ENCODE results near the gene SLC37A1. TPM values are rescaled to one million over a fixed set of nuclear protein-coding genes. Genes with fewer than 3 reads are reported as not detected.

The SLC37A1 gene
- total RNA-seq, 6 experiments from 2014 or later: not detected

DNA sequence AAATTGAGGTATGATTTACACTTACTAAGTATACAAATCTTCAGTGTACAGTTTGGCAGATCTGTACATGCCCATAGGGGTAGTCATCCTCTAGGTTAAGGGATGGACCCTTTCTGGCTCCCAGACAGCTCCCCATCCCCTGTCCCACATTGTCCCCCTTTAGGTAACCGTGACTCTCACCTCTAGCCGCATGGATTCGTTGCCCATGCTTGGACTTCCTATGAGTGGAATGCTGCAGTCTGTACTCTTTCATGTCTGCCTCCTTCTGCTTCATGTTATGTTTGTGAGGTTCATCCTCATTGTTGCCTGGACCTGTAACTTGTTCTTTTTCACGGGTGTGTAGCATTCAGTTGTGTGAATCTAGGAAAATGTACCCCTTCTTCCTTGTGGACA, 20.3 kb downstream of the SLC37A1 start:
- Mint-ChIP-seq H3K9me3 (peaks cover 12% of the 10 kb centered on the region), H3K27ac (no peak overlapping the region), H3K4me1 (ENCODE audit: low read depth) (no peaks in the 10 kb centered on the region), H3K27me3 (ENCODE audit: insufficient read depth) (no peaks in the 10 kb centered on the region; the same call in 1 of the 2 replicates), H3K4me3 (no peak overlapping the region), H3K36me3 (ENCODE audit: low read depth) (no peaks in the 10 kb centered on the region)
- no peak for DNase-seq
- TF ChIP-seq, protein P1, sequence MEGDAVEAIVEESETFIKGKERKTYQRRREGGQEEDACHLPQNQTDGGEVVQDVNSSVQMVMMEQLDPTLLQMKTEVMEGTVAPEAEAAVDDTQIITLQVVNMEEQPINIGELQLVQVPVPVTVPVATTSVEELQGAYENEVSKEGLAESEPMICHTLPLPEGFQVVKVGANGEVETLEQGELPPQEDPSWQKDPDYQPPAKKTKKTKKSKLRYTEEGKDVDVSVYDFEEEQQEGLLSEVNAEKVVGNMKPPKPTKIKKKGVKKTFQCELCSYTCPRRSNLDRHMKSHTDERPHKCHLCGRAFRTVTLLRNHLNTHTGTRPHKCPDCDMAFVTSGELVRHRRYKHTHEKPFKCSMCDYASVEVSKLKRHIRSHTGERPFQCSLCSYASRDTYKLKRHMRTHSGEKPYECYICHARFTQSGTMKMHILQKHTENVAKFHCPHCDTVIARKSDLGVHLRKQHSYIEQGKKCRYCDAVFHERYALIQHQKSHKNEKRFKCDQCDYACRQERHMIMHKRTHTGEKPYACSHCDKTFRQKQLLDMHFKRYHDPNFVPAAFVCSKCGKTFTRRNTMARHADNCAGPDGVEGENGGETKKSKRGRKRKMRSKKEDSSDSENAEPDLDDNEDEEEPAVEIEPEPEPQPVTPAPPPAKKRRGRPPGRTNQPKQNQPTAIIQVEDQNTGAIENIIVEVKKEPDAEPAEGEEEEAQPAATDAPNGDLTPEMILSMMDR (IDR thresholded peaks at IDR 0.05): no peak

DNA sequence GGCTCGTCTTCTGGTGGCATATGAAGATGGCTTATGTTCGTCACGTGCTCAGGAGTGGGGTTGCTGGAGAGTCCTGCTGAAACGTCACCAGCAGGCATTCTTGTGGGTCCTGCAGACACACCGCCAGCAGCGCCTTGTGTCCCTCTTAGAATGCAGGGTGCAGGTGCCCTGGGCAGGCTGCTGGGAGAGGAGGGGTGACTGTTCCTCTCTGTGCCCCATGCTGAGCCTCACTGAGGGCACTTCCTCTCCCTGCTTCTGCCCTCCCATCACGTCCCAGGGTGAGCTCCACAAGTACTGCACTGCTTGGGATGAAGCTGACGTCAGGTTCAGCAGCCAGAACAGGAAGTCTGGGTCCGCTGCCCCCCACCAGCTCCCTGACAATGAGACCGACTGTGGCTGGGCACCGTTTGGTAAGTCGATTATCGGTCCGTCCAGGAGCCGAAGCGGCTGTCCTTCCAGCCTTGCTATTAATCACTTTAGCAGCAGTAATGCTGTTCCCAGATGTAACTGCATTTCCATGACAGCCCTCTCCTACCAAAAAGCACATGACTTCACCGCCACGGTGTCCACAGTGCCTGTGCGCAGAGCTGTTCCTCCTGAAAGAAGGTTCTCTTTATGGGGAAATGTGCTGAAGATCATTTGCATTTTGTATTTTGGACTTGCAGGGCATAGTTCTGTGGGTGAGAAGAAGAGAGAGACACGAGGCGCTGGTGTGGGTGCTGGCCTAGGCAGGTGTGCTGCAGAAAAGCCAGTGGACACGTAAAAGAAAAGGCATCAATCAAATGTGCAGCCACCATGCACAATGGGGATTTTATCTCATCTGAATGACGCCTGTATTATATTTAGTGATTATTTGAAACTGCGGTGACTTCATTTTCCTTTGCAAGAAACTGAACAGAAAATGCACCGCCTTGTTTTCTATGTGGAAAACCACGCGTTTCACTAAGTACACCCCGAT, 21.0 kb downstream of the SLC37A1 start:
- TF ChIP-seq, protein P1 (IDR thresholded peaks at IDR 0.05): no peak
- no peak overlapping the region for H3K4me3 Mint-ChIP-seq
- H3K9me3 Mint-ChIP-seq: peaks cover 8% of the 10 kb centered on the region
- H3K27ac Mint-ChIP-seq: no peak overlapping the region
- peaks cover 2% of the 10 kb centered on the region for H3K27me3 Mint-ChIP-seq (ENCODE audit: insufficient read depth)
- DNase-seq: no peak
- H3K36me3 Mint-ChIP-seq (ENCODE audit: low read depth): no peaks in the 10 kb centered on the region
- no peaks in the 10 kb centered on the region for H3K4me1 Mint-ChIP-seq (ENCODE audit: low read depth)

DNA sequence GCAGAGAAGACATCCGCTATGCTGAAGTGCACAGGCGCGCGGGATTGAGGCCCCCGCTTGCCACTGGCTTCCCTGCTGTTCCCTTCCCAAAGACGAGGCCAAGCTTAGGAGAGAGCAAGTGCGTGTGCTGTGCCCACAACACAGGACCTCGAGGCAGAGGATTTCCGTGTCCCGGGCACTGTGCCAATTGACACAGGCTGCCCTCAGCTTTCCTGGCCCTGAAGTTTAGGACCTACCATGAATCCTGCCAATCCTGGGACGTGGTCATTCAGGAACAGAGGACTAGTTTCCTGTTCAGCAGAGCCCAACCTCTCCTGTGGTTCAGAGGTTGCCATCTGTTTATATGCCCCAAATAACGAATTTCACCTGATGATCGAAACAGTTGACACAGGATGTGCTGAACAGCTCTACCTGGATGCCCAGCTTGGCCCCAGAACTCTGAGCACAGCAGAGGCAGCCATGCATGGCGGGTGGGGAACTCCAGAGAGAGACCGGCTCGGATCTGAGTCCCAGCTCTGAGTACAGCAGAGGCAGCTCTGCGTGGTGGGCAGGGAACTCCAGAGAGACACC, 22.0 kb downstream of the SLC37A1 start:
- TF ChIP-seq, protein P1 (IDR thresholded peaks at IDR 0.05): no peak
- Mint-ChIP-seq H3K9me3 (peaks cover 11% of the 10 kb centered on the region), H3K4me1 (ENCODE audit: low read depth) (no peaks in the 10 kb centered on the region), H3K4me3 (no peak overlapping the region), H3K36me3 (ENCODE audit: low read depth) (no peaks in the 10 kb centered on the region), H3K27me3 (ENCODE audit: insufficient read depth) (peaks cover 2% of the 10 kb centered on the region), H3K27ac (no peak overlapping the region)
- no peak for DNase-seq

DNA sequence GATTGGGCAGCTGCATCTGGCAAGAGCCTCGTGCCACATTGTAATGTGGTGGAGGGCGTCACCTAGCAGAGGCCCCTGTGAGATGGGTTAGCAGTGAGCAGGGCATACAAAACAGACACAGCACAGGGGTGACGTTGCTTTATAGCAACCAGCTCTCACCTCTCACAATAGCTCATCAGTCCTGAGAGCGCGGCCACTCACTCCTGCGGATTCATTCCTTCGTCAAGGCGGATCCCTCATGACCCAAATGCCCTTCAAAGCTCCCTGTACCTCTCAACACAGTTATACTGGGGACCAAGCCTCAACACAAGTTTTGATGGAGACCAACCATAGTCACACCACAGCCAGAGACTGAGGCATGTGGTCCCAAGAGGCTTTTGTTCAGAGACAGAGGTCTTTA, 22.9 kb downstream of the SLC37A1 start:
- TF ChIP-seq, protein P1 (IDR thresholded peaks at IDR 0.05): no peak
- no peaks in the 10 kb centered on the region for H3K36me3 Mint-ChIP-seq (ENCODE audit: low read depth)
- H3K4me1 Mint-ChIP-seq (ENCODE audit: low read depth): no peaks in the 10 kb centered on the region
- H3K27me3 Mint-ChIP-seq (ENCODE audit: insufficient read depth): peaks cover 2% of the 10 kb centered on the region
- no peak for DNase-seq
- no peak overlapping the region for H3K4me3 Mint-ChIP-seq
- no peak overlapping the region for H3K27ac Mint-ChIP-seq
- H3K9me3 Mint-ChIP-seq: peaks cover 11% of the 10 kb centered on the region

DNA sequence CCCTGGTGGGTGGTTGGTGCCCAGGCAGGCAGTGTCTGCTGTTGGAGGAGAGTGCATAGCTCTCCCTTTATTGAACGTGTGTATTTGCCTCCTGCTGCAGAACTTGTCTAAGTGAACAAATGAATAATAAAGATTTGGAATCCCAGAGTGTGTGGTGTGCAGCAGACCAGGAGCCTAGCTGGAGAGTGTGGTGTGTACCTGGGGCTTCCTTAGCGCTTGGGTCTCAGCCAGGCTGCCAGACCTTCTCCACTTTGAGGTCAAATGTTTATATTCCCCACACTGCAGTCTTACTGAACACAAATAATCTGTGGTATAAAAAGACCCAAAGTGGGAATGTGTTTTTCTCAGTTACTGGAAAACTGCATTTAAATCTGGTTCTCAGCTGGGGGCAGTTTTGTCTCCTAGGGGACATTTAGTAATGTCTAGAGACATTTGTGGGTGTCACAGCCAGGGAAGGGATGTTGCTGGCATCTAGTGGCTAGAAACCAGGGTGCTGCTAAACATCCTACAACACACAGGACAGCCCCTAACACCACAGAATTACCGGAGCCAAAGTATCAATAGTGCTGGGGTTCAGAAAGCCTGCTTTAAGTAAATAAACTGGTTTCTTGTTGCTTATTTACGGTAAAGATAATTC, 23.6 kb downstream of the SLC37A1 start:
- no peak overlapping the region for H3K4me3 Mint-ChIP-seq
- TF ChIP-seq, protein P1 (IDR thresholded peaks at IDR 0.05): no peak
- no peaks in the 10 kb centered on the region for H3K4me1 Mint-ChIP-seq (ENCODE audit: low read depth)
- DNase-seq: no peak
- peaks cover 11% of the 10 kb centered on the region for H3K9me3 Mint-ChIP-seq
- peaks cover 2% of the 10 kb centered on the region for H3K27me3 Mint-ChIP-seq (ENCODE audit: insufficient read depth)
- H3K27ac Mint-ChIP-seq: no peak overlapping the region
- H3K36me3 Mint-ChIP-seq (ENCODE audit: low read depth): no peaks in the 10 kb centered on the region
